ENCODE results near the gene POC1A. TPM values are rescaled to one million over a fixed set of nuclear protein-coding genes. Genes with fewer than 3 reads are reported as not detected.

POC1A gene
- total RNA-seq, 1 donor from 2014 or later: 2.4 TPM

DNA sequence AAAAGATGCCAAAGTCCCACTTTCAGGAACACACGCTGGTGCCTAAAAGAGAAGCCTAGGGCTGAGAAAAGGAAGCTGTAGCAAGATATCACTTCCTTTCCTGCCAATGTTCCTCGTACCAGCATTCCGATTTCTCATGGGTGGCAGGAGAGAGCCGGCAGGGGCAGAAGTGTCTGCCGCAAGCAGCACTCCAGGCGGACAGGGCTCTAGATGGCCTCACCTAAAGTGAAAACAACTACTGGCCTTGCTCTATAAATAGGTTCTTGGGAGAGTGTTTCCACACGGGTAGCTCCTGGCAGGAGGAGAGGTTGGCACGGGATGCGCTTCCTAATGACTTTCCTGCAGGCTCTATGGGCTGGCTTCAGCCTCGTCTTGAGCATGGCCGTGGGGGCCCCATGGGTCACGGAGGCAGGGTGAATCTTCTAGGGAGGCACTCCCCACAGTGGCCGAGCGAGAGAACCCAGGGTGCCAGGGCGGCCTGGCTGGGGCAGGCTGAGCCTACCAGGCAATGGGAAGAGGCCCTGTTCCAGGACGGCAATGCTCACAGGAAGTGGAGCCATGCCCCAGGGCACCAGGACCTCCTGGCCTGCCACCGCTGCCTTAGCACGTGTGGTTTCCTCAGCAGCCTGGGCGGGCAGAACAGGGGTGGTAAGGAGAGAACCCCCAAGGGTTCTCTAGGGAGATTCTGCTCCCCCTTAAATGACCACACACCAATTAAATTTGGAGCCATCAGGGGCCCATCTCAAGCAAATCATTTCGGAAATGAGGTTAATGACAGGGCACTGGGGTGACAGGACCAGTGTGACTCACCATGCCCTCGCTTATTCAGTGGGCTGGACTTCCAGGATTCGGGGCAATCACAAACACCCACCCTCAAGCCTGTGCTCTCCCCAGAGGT, 83.2 kb downstream of the POC1A start:
- ATAC-seq (ENCODE audit: low read depth) (no peak), DNase-seq (no peak)
- no peaks in the 10 kb centered on the region for H3K36me3 Mint-ChIP-seq (ENCODE audit: low read depth)
- ChIA-PET POLR2A (no interaction called here), CTCF (no interaction called here)
- no peak overlapping the region for H3K27ac Mint-ChIP-seq
- intact Hi-C loops (cut with micrococcal nuclease): no loop called here
- no peaks in the 10 kb centered on the region for H3K27me3 Mint-ChIP-seq
- H3K4me1 Mint-ChIP-seq: no peaks in the 10 kb centered on the region
- no peaks in the 10 kb centered on the region for H3K9me3 Mint-ChIP-seq
- TF ChIP-seq, protein P1, sequence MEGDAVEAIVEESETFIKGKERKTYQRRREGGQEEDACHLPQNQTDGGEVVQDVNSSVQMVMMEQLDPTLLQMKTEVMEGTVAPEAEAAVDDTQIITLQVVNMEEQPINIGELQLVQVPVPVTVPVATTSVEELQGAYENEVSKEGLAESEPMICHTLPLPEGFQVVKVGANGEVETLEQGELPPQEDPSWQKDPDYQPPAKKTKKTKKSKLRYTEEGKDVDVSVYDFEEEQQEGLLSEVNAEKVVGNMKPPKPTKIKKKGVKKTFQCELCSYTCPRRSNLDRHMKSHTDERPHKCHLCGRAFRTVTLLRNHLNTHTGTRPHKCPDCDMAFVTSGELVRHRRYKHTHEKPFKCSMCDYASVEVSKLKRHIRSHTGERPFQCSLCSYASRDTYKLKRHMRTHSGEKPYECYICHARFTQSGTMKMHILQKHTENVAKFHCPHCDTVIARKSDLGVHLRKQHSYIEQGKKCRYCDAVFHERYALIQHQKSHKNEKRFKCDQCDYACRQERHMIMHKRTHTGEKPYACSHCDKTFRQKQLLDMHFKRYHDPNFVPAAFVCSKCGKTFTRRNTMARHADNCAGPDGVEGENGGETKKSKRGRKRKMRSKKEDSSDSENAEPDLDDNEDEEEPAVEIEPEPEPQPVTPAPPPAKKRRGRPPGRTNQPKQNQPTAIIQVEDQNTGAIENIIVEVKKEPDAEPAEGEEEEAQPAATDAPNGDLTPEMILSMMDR (IDR thresholded peaks at IDR 0.05): no peak
- H3K4me3 Mint-ChIP-seq: no peak overlapping the region

DNA sequence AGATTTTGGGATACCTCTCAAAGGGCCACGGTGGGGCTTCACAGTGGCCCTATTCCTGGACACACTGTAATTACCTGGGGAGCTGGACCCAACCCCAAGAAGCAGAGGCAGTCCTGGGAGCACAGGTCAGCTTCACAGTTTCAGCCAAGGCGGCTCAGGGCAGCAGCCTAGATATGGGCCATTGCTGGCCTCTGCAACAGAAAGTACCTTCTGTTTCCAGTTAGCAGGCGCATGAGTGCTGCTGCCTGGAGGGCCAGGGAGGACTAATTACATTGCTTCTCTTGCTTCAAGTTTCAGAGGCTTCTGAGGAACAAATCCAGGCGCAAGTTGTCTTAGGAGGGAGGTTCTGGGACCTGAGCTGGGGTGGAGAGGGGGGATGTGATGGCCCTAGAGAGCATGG, 84.4 kb downstream of the POC1A start:
- H3K27me3 Mint-ChIP-seq: no peaks in the 10 kb centered on the region
- POLR2A ChIA-PET: no interaction called here
- no peaks in the 10 kb centered on the region for H3K36me3 Mint-ChIP-seq (ENCODE audit: low read depth)
- DNase-seq (no peak), ATAC-seq (ENCODE audit: low read depth) (no peak)
- H3K4me3 Mint-ChIP-seq: no peak overlapping the region
- CTCF ChIA-PET: no interaction called here
- intact Hi-C loops (cut with micrococcal nuclease): no loop called here
- no peaks in the 10 kb centered on the region for H3K4me1 Mint-ChIP-seq
- H3K9me3 Mint-ChIP-seq: no peaks in the 10 kb centered on the region
- no peak overlapping the region for H3K27ac Mint-ChIP-seq
- TF ChIP-seq, protein P1 (IDR thresholded peaks at IDR 0.05): no peak

DNA sequence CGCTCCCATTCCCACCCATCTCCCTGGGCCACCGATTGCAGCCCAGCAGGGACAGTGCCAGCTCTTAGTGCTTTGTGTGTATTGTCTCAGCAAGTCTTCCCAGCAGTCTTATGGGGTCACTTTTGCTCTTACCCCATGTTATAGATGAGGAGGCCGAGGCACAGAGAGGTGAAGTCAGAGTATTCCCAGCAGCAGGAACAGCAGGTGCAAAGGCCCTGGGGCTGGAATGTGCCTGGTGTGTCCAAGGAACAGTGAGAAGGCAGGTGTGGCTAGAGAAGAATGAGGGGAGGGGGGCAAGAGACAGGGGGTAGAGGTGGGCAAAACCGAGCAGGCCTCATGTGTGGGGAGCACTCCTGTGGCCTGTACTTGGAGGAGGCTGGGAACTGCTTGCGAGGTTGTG, 85.1 kb downstream of the POC1A start:
- H3K4me1 Mint-ChIP-seq: no peaks in the 10 kb centered on the region
- ChIA-PET POLR2A (no interaction called here), CTCF (no interaction called here)
- DNase-seq: no peak
- no peaks in the 10 kb centered on the region for H3K36me3 Mint-ChIP-seq (ENCODE audit: low read depth)
- H3K27ac Mint-ChIP-seq: no peak overlapping the region
- no peaks in the 10 kb centered on the region for H3K27me3 Mint-ChIP-seq
- no peak overlapping the region for H3K4me3 Mint-ChIP-seq
- TF ChIP-seq, protein P1 (IDR thresholded peaks at IDR 0.05): no peak
- H3K9me3 Mint-ChIP-seq: no peaks in the 10 kb centered on the region
- intact Hi-C loops (cut with micrococcal nuclease): no loop called here
- ATAC-seq (ENCODE audit: low read depth): no peak

DNA sequence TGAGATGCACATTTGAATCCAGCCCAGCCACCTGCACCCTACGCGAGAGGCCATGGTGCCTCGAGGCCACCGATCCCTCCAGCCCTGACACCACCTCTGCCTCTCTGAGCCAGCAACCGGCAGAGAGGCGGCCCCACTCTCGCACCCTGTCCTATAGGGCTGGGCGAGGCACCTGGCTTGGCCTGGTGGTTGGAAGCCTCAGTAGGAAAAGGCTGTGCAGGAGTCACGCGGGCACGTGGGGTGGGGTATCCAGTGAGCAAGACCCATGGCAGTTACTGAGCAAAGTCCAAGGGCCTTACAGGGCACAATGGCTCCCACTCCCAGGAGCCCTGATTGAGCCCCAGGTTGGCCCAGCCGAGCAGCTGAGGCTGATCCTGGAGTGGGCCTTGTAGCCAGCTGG, 85.5 kb downstream of the POC1A start:
- ChIA-PET POLR2A (no interaction called here), CTCF (no interaction called here)
- Mint-ChIP-seq H3K4me1 (no peaks in the 10 kb centered on the region), H3K27ac (no peak overlapping the region), H3K9me3 (no peaks in the 10 kb centered on the region), H3K4me3 (no peak overlapping the region), H3K27me3 (no peaks in the 10 kb centered on the region), H3K36me3 (ENCODE audit: low read depth) (no peaks in the 10 kb centered on the region)
- TF ChIP-seq, protein P1 (IDR thresholded peaks at IDR 0.05): no peak
- ATAC-seq (ENCODE audit: low read depth): no peak
- no peak for DNase-seq
- intact Hi-C loops (cut with micrococcal nuclease): no loop called here

DNA sequence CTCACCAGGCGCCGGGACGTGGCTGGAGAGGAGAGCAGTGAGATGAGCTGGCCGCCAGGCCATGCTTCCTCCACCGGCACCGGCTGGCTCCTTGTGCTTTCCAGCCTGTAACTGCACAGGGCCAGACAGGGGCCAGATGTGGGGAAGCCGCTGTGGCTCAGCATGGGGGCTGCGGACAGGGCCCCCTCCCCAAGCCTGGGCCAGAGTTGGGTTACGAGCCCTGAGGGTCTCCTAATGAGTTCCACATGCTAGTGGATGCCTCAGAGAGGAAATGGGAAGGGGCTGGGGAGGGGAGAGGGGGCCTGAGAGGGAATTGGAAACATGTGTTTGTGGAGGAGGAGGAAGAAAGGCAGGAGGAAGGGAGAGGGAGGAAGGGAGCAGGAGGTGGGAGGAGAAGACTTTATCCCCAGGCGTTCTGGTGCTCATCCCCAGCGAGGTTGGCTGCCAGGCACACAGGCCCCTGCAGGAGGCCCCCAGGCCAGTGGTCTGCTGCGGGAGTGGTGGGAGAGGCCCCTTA, 86.1 kb downstream of the POC1A start:
- Mint-ChIP-seq H3K27me3 (no peaks in the 10 kb centered on the region), H3K4me3 (no peak overlapping the region), H3K4me1 (peaks cover 2% of the 10 kb centered on the region), H3K36me3 (ENCODE audit: low read depth) (no peaks in the 10 kb centered on the region), H3K27ac (no peak overlapping the region), H3K9me3 (no peaks in the 10 kb centered on the region)
- intact Hi-C loops (cut with micrococcal nuclease): no loop called here
- TF ChIP-seq, protein P1 (IDR thresholded peaks at IDR 0.05): no peak
- POLR2A ChIA-PET: no interaction called here
- ATAC-seq (ENCODE audit: low read depth) (no peak), DNase-seq (no peak)
- CTCF ChIA-PET: no interaction called here

All from activated B cell treated with CpG ODN at 0.5 μM for 24 hours (primary cell).